BE2C (cell line): ENCODE measurements around the gene HCST. TPM values are rescaled to one million over a fixed set of nuclear protein-coding genes. Genes with fewer than 3 reads are reported as not detected.

ENCODE experiments used
- DNase-seq: peaks from one replicate; pipeline ENCODE4 v3.0.0-alpha.2; 2020
- H3K27me3 ChIP-seq: fragments of 250-450 bp; sonication (Bioruptor Pico); 2 replicates; pipeline ENCODE4 v1.5.1; 2020; ENCODE audit warnings: mild to moderate bottlenecking
- H3K36me3 ChIP-seq: fragments of 250-450 bp; sonication (Bioruptor Pico); 2 replicates; pipeline ENCODE4 v1.5.1; 2020; ENCODE audit warnings: mild to moderate bottlenecking
- H3K4me1 ChIP-seq: fragments of 250-450 bp; sonication (Bioruptor Pico); 2 replicates; pipeline ENCODE4 v1.5.1; 2020
- H3K4me3 ChIP-seq: 2 replicates; pipeline ENCODE4 v1.5.1; 2011; ENCODE audit warnings: low read depth, low read length
- H3K9me3 ChIP-seq: fragments of 250-450 bp; sonication (Bioruptor Pico); 2 replicates; pipeline ENCODE4 v1.5.1; 2020
- polyA plus RNA-seq: library from polyadenylated mRNA; unstranded; fragments of >200 nt; gene quantifications from one replicate; pipeline ENCODE4 v1.2.1, GENCODE V29; 2012; ENCODE audit warnings: low read depth, missing spikeins; ENCODE audit not compliant: insufficient read length, insufficient read depth
- TF ChIP-seq, protein P1 (sequence below): IDR thresholded peaks from 2 replicates; pipeline ENCODE4 v1.5.1; 2012; ENCODE audit warnings: mild to moderate bottlenecking, low read depth, low read length

The HCST gene, protein sequence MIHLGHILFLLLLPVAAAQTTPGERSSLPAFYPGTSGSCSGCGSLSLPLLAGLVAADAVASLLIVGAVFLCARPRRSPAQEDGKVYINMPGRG
- 3.4 TPM for polyA plus RNA-seq

DNA sequence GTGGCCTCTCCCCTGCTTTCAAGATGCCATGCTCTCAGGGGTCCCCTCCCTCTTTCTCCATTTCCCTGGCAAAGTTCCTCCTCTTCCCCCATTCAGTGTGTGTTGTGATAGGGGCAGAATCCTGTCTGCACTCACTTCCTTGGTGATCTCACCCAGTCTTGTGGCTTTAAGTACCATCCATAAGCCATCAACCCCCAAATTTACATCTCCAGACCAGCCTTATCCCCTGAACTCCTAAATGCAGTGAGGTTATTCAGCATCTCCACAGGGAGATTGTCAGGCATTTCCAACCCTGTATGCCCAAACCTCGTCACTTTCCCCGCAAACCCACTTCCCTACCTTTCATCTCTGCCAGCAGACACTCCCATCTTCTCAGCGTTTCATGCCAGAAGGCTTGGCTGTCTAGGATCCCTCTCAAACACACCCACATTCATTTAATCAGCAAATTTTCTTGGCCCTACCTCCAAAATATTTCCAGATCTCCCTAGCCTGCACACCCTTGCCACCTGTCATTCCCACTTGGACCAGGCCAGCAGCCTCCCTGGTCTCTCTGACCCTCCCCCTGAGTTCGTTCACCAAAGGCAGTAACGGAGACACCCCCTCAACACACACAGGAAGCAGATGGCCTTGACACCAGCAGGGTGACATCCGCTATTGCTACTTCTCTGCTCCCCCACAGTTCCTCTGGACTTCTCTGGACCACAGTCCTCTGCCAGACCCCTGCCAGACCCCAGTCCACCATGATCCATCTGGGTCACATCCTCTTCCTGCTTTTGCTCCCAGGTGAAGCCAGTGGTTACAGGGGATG is at the start of gene HCST:
TSS of gene HCST (plus strand) at position 676 of the 808 bp plus-strand sequence. CDS start at position 741, 65 bp downstream.
- Histone ChIP-seq H3K4me3 (peak within 1 kb of the TSS; percentile 54), H3K4me1 (peaks cover 8% of the 10 kb centered on the region)
- DNase-seq = no peak

DNA sequence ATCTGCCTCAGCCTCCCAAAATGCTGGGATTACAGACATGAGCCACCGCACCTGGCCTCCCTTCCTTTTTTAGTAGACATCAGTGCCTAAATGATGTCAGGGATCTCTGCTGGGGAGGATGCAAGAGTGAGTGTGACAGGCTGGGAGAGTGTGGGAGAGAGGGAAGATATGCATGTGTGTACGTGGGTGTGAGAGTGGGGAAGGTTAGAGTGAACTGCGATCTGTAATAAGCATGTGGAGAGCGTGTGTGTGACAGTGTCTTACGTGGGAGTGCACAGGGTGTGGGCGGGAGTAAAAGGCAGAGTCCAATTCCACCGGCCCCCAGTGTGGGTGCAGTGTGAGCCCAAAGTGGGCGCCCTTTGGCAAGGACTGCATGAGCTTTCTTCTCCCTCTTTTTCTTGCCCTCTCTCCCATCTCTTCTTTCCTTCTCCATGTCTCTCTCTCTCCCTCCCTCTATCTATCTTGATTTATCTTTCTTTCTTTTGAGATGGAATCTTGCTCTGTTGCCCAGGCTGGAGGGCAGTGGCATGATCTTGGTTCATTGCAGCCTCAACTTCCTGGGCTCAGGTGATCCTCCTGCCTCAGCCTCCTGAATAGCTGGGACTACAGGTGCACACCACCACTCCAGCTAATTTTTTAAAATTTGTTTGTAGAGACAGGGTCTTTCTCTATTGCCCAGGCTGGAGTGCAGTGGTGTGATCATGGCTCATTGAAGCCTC is 49.1 kb upstream of the HCST start:
- Histone ChIP-seq H3K4me3 (no peak overlapping the region), H3K9me3 (no peaks in the 10 kb centered on the region), H3K4me1 (no peaks in the 10 kb centered on the region), H3K27me3 (no peaks in the 10 kb centered on the region), H3K36me3 (no peaks in the 10 kb centered on the region)
- TF ChIP-seq, protein P1, sequence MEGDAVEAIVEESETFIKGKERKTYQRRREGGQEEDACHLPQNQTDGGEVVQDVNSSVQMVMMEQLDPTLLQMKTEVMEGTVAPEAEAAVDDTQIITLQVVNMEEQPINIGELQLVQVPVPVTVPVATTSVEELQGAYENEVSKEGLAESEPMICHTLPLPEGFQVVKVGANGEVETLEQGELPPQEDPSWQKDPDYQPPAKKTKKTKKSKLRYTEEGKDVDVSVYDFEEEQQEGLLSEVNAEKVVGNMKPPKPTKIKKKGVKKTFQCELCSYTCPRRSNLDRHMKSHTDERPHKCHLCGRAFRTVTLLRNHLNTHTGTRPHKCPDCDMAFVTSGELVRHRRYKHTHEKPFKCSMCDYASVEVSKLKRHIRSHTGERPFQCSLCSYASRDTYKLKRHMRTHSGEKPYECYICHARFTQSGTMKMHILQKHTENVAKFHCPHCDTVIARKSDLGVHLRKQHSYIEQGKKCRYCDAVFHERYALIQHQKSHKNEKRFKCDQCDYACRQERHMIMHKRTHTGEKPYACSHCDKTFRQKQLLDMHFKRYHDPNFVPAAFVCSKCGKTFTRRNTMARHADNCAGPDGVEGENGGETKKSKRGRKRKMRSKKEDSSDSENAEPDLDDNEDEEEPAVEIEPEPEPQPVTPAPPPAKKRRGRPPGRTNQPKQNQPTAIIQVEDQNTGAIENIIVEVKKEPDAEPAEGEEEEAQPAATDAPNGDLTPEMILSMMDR = no peak
- no peak for DNase-seq

More for the DNA sequence above, at the start of gene HCST:
- no peaks in the 10 kb centered on the region for H3K9me3 ChIP-seq
- H3K36me3 ChIP-seq = peaks cover 13% of the 10 kb centered on the region
- H3K27me3 ChIP-seq = no peaks in the 10 kb centered on the region
- TF ChIP-seq, protein P1 = no peak

DNA sequence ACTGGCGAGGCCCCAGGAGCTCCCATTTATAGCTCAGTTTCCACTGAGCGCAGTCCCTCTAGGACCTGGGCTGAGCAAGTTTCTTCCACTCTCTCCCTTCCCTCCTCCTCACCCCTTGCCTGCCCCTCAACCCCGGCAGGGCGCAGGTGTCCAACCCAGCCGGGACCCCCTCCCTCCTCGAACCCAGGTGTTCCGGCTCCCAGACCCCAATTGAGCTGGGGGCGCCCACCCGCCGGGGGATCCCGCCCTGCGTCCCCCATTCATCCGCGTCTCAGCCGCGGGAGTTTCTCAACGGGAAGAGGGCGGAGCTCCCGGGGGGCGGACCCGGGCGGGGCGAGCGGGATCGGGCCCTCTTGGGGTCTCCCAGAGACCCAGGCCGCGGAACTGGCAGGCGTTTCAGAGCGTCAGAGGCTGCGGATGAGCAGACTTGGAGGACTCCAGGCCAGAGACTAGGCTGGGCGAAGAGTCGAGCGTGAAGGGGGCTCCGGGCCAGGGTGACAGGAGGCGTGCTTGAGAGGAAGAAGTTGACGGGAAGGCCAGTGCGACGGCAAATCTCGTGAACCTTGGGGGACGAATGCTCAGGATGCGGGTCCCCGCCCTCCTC is 45.7 kb upstream of the HCST start, which contains the start of gene KIRREL2:
TSS of gene KIRREL2 (plus strand) at position 366 of the 604 bp plus-strand sequence. CDS start at position 575, 209 bp downstream.
- H3K27me3 ChIP-seq = no peaks in the 10 kb centered on the region
- no peaks in the 10 kb centered on the region for H3K4me1 ChIP-seq
- no peaks in the 10 kb centered on the region for H3K36me3 ChIP-seq
- peak; percentile 49 for DNase-seq
- TF ChIP-seq, protein P1 = no peak
- no peaks in the 10 kb centered on the region for H3K9me3 ChIP-seq
- peak within 1 kb of the TSS; percentile 75 for H3K4me3 ChIP-seq

DNA sequence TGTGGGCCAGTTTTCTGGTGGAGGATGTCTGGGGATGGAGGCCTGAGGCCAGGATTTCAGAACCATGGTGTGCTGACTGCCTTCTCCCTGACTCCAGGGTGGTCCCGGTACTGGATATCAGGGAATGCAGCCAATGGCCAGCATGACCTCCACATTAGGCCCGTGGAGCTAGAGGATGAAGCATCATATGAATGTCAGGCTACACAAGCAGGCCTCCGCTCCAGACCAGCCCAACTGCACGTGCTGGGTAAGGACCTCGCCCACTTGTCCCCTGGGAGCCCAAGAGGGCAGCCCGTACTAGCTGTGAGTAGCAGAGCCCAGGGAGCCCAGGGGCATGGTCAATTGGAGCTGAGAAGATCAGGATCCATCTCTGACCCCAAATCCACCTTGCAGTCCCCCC is 44.0 kb upstream of the HCST start:
- Histone ChIP-seq H3K9me3 (no peaks in the 10 kb centered on the region), H3K27me3 (no peaks in the 10 kb centered on the region)
- TF ChIP-seq, protein P1 = no peak

DNA sequence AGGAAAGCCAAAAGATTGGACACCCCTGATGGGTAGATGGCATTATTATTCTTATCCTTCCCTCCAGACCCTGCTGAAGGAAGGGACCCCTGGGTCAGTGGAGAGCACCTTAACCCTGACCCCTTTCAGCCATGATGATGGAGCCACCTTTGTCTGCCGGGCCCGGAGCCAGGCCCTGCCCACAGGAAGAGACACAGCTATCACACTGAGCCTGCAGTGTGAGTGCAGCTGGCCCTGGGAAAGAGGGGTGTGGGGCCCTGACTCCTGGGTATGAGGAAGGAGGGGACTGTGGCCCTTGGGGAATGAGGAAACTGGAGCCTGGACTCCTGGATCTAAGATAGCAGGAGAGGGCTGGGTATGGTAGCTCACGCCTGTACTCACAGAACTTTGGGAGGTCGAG is 42.9 kb upstream of the HCST start:
- no peaks in the 10 kb centered on the region for H3K4me1 ChIP-seq
- no peaks in the 10 kb centered on the region for H3K36me3 ChIP-seq
- H3K4me3 ChIP-seq = no peak overlapping the region
- no peaks in the 10 kb centered on the region for H3K27me3 ChIP-seq
- H3K9me3 ChIP-seq = no peaks in the 10 kb centered on the region
- TF ChIP-seq, protein P1 = no peak
- DNase-seq = no peak

More for the DNA sequence above, 44.0 kb upstream of the HCST start:
- Histone ChIP-seq H3K4me3 (no peak overlapping the region), H3K4me1 (no peaks in the 10 kb centered on the region), H3K36me3 (no peaks in the 10 kb centered on the region)
- no peak for DNase-seq
